Gastroesophageal sphincter (tissue), 4 donors: ENCODE results near the gene ZNF888. TPM values are rescaled to one million over a fixed set of nuclear protein-coding genes. Genes with fewer than 3 reads are reported as not detected.
"Not testable (repeated sequence)": the region's sequence is repeated elsewhere in the genome, so short reads cannot be mapped to it uniquely, and the experiment has no call there.

Experiments used
- ATAC-seq: fragments of 150-250 bp; one replicate; pipeline ENCODE4 v1.9.1; 2016; ENCODE audit warnings: mild to moderate bottlenecking, moderate library complexity
- H3K27ac ChIP-seq, 4 donors: fragments of 200-600 bp; sonication (generic) in 3 of 4; 1 replicate in 3 of 4; 2 replicates in 1 of 4; pipeline ENCODE4 v1.5.1; 2016 to 2019
- H3K27me3 ChIP-seq: fragments of 200-600 bp; sonication (generic); one replicate; pipeline ENCODE4 v1.5.1; 2019
- H3K36me3 ChIP-seq, 2 donors: fragments of 200-600 bp; sonication (generic); one replicate each; pipeline ENCODE4 v1.5.1; 2019; ENCODE audit warnings: control low read depth in 1 of 2
- H3K4me1 ChIP-seq, 3 donors: fragments of 200-600 bp; sonication (generic); 1 replicate in 2 of 3; 2 replicates in 1 of 3; pipeline ENCODE4 v1.5.1; 2016 to 2019; ENCODE audit warnings: control low read depth in 2 of 3
- H3K4me3 ChIP-seq, 2 donors: fragments of 200-600 bp; sonication (generic); one replicate each; pipeline ENCODE4 v1.5.1; 2019; ENCODE audit warnings: mild to moderate bottlenecking in 1 of 2, moderate library complexity in 1 of 2
- H3K9me3 ChIP-seq, 3 donors: fragments of 200-600 bp; sonication (generic); one replicate each; pipeline ENCODE4 v1.5.1; 2017 to 2019; ENCODE audit warnings: control low read depth in 2 of 3
- EP300 ChIP-seq: sonication (generic); formaldehyde crosslinking; IDR thresholded peaks from one replicate; pipeline ENCODE4 v1.6.1; 2017; ENCODE audit warnings: antibody characterized with exemption, mild to moderate bottlenecking
- POLR2A ChIP-seq, 2 donors: fragments of 450-650 bp; IDR thresholded peaks; one replicate each; pipeline ENCODE4 v1.6.1; 2017; ENCODE audit warnings: antibody characterized with exemption in 2 of 2, mild to moderate bottlenecking in 2 of 2, moderate library complexity in 1 of 2
- POLR2AphosphoS5 ChIP-seq: sonication (generic); formaldehyde crosslinking; IDR thresholded peaks from one replicate; pipeline ENCODE4 v1.6.1; 2017; ENCODE audit warnings: antibody characterized with exemption
- WGBS, 2 donors: methylation state at CpG; one replicate each; pipeline ENCODE4 v1.1.5; 2018; ENCODE audit warnings: low coverage in 1 of 2; 5-methylcytosine and 5-hydroxymethylcytosine counted together
- total RNA-seq, 4 donors: library from RNA; depleted of rRNA; stranded (reverse); fragments of >200 nt; gene quantifications; one replicate each; pipeline ENCODE4 v1.1.0, GENCODE V29; 2016
- TF ChIP-seq, protein P1 (sequence below), 4 experiments: fragments of 200-600 bp in 2 of 4; fragments of 450-650 bp in 2 of 4; sonication (generic) in 1 of 4; IDR thresholded peaks; one replicate each; pipeline ENCODE4 v1.5.1; 2017 to 2019; ENCODE audit warnings: antibody characterized with exemption in 4 of 4, mild to moderate bottlenecking in 2 of 4, moderate library complexity in 2 of 4

The ZNF888 gene
- total RNA-seq, 4 donors from 2014 or later: 2.6 to 4.1 (median 3.0) TPM

DNA sequence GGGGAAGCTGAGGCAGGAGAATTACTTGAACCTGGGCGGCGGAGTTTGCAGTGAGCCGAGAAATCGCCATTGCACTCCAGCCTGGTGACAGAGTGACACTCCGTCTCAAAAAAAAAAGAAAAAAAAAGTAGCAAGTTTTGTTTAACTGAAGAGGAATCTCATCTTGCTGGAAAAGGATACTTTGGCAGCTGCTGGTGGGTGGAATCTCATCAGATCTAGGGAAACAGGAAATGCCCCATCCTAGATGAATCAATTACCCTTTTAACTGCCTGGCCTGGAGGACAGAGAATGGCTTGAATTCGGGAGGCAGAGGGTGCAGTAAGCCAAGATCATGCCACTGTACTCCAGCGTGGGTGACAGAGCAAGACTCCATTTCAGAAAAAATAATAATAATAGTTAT lies 34.2 kb downstream of the ZNF888 start:
- H3K36me3 ChIP-seq: peaks cover 5 to 92% of the 10 kb centered on the region in 2 donors
- H3K4me3 ChIP-seq: no peak overlapping the region
- no peak overlapping the region for H3K27ac ChIP-seq
- no peaks in the 10 kb centered on the region for H3K9me3 ChIP-seq
- no peak for ATAC-seq
- no peaks in the 10 kb centered on the region for H3K27me3 ChIP-seq
- WGBS, 2 donors: 77 to 85% methylated on average over 7 of the region's 7 CpGs
- H3K4me1 ChIP-seq: no peaks in the 10 kb centered on the region
- no peak for TF ChIP-seq EP300
- no peak for TF ChIP-seq POLR2AphosphoS5
- TF ChIP-seq, protein P1, sequence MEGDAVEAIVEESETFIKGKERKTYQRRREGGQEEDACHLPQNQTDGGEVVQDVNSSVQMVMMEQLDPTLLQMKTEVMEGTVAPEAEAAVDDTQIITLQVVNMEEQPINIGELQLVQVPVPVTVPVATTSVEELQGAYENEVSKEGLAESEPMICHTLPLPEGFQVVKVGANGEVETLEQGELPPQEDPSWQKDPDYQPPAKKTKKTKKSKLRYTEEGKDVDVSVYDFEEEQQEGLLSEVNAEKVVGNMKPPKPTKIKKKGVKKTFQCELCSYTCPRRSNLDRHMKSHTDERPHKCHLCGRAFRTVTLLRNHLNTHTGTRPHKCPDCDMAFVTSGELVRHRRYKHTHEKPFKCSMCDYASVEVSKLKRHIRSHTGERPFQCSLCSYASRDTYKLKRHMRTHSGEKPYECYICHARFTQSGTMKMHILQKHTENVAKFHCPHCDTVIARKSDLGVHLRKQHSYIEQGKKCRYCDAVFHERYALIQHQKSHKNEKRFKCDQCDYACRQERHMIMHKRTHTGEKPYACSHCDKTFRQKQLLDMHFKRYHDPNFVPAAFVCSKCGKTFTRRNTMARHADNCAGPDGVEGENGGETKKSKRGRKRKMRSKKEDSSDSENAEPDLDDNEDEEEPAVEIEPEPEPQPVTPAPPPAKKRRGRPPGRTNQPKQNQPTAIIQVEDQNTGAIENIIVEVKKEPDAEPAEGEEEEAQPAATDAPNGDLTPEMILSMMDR (IDR thresholded peaks at IDR 0.05): no peak

DNA sequence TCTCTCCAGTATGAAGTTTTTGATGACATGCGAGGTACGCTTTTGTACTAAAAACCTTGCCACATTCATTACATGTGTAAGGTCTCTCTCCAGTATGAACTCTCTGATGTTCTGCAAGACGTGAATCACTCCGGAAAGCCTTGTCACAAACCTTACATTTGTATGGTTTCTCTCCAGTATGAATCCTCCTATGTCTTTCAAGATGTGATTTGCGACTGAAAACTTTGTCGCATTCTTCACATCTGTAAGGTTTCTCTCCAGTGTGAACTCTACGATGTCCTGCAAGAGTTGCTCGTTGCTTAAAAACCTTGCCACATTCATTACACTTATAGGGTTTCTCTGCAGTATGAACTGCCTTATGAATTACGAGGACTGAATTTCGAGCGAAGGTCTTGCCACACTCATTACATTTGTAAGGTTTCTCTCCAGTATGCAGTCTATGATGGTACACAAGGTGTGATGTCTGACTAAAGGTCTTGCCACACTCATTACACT lies 42.3 kb downstream of the ZNF888 start:
- ATAC-seq: no peak
- Histone ChIP-seq H3K27ac (no peak overlapping the region), H3K36me3 (peaks cover 8 to 86% of the 10 kb centered on the region in 2 donors), H3K4me1 (no peaks in the 10 kb centered on the region), H3K4me3 (no peak overlapping the region), H3K27me3 (no peaks in the 10 kb centered on the region), H3K9me3 (peaks cover 0 to 36% (median 0%) of the 10 kb centered on the region in 3 donors)
- TF ChIP-seq POLR2AphosphoS5: no peak
- TF ChIP-seq, protein P1 (IDR thresholded peaks at IDR 0.05): no peak
- TF ChIP-seq POLR2A (IDR thresholded peaks at IDR 0.05): no peak
- no peak for TF ChIP-seq EP300
- 87 to 90% methylated on average over 11 of the region's 11 CpGs for WGBS, 2 donors

DNA sequence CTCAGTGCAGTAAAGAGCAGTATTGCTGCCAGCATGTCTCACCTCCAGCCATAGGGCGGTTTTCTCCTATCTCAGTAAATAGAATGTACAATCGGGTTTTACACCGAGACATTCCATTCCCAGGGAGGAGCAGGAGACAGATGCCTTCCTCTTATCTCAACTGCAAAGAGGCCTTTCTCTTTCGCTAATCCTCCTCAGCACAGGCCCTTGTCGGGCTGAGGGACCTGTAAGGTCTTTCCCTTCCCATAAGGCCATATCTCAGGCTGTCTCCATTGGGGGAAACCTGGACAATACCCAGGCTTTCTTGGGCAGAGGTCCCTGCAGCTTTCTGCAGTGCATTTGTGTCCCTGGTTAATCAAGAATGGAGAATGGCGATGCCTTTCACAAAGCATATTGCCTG lies 50.2 kb downstream of the ZNF888 start:
- ATAC-seq, H3K4me1 ChIP-seq, H3K36me3 ChIP-seq, H3K27ac ChIP-seq, H3K4me3 ChIP-seq, H3K27me3 ChIP-seq, H3K9me3 ChIP-seq: not testable (repeated sequence)
- WGBS, 2 donors: 58 to 81% methylated on average over 2 to 4 of the region's 6 CpGs

DNA sequence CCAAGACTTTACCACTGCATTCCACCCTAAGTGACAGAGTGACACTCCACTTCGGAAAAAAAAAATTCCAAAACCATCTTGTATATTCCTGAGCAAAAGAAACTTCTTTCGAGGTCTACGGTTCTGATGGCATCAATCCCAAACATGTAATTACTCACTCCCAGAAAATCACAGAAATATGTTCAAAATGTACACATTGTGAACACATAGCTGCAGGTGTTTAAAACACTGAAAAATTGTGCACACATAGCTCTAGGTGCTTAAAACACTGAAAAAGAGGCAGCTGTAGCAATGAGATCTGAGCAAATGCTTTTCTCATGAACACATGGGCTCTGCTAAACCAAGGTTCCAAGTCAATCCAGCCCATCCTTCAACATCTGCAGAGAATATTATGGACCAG lies 51.8 kb downstream of the ZNF888 start:
- Histone ChIP-seq H3K36me3 (peaks cover 0 to 9% of the 10 kb centered on the region in 2 donors), H3K27me3 (no peaks in the 10 kb centered on the region), H3K9me3 (no peaks in the 10 kb centered on the region), H3K4me3 (no peak overlapping the region), H3K4me1 (no peaks in the 10 kb centered on the region), H3K27ac (no peak overlapping the region)
- no peak for ATAC-seq
- TF ChIP-seq POLR2AphosphoS5: no peak
- 86 to 89% methylated on average over 3 of the region's 3 CpGs for WGBS, 2 donors

DNA sequence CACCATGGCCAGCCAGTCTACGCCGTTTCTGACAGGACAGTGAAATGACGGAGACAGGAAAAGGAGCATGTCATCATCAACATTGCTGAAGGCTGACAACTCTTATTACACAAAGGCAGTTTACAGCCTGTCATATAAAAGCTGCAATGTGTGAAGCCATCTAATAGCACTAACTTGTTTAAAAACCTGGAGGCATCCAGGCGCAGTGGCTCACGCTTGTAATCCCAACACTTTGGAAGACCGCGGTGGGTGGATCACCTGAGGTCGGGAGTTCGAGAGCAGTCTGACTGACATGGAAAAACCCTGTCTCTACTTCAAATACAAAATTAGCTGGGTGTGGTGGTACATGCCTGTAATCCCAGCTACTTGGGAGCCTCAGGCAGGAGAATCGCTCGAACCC lies 55.2 kb downstream of the ZNF888 start:
- not testable (repeated sequence) for H3K27me3 ChIP-seq

DNA sequence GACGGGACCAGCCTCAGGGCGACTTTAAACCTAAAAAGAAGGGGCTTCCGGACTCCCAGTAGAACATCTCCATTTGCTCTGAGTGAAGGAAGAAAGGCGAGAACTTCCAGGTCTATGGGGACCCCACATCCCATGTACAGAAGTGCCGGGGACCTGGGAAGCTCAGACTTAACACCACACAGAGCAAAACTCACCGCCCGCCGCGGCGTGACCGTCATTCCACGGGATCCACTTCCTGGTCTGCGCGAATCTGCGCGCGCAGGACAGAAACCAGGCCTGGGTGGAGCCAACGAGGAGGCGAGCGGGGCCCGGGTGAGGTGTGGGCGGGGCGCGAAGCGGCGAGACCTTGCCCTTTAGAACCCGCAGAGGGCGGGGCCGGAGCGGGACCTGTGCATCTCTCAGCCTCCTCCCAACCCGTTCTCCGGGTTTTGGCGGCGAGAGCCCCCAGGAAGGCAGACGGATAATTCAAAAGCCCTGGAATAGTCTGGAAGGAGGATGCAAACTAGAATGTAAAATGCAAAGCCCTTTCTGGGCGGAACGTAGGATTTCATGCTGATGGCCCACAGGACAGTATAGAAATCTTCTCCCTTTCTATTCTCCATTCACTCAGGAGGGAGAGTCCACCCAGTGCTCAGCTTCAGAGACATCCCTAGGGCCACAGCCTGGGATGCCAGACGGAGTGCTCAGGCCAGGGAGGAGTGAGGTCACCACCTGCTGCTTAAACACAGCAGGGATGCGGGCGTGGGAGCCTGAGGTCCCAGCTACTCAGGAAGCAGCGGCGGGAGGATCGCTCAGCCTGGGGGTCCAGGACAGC lies 65.6 kb downstream of the ZNF888 start, which contains the start of gene ZNF468:
ZNF468 (minus strand) TSS at position 242 of the 814 bp plus-strand sequence. CDS start 3,347 bp downstream, outside the sequence.
- peak within 1 kb of the TSS; percentile 7 to 79 (median 78) for H3K27ac ChIP-seq
- WGBS, 2 donors: 0% methylated on average over 5 of the region's 43 CpGs
- peak; percentile 99 for ATAC-seq

More for the DNA sequence above, 55.2 kb downstream of the ZNF888 start:
- H3K27ac ChIP-seq, H3K4me3 ChIP-seq, H3K4me1 ChIP-seq, H3K9me3 ChIP-seq, H3K36me3 ChIP-seq, ATAC-seq: not testable (repeated sequence)
- WGBS, 2 donors: 76 to 100% methylated on average over 2 to 7 of the region's 11 CpGs

DNA sequence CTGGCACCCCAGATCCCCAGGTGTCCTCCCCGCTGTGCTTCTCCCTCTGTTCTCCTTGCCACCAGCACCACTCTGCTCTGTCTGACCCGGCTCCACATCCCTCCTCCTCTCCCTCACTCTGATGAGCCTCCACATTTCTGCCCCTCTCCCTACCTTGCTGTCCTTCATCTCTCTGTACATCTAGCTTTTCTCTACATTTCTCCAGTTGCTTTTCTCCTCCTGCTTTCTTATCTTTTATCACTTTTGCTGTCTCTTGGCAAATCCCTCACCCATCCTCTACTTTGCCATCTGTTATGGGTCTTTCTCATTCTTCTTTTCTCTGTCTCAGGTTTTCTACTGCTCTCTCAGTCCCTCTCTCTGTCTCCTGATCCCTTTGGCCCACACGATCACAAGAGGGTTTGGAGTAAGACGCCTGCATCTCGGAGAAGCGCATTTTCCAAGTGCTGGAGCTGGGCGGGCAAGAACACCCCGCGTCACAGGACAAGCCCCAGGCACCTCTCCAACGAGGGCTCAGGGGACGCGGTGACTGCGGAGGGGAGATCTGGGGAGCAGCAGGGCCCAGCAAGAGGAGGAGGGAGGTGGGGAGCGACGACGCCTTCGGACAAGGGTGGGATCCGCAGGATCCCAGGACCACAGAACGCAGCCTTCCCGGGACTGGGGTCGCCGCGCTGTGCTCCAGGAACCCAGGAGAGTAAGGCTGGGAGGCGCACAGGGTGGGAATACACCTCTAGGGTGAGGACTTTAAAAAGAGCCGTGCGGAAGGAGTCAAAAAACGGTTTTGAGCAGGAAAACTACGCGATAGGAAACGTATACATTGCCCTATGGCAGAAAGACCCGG lies 66.5 kb downstream of the ZNF888 start:
- peaks cover 0 to 26% of the 10 kb centered on the region in 2 donors for H3K36me3 ChIP-seq
- H3K27ac ChIP-seq: peak overlapping the region; percentile 7 to 79 (median 78)
- WGBS, 2 donors: 3 to 10% methylated on average over 10 to 16 of the region's 31 CpGs

More for the DNA sequence above, 65.6 kb downstream of the ZNF888 start, which contains the start of gene ZNF468:
- peaks cover 0 to 20% (median 0%) of the 10 kb centered on the region in 3 donors for H3K4me1 ChIP-seq
- peaks cover 0 to 18% of the 10 kb centered on the region in 2 donors for H3K36me3 ChIP-seq
- H3K9me3 ChIP-seq, H3K27me3 ChIP-seq: not testable (repeated sequence)
- peak within 1 kb of the TSS; percentile 47 to 65 for H3K4me3 ChIP-seq
- TF ChIP-seq POLR2A (IDR thresholded peaks at IDR 0.05) (peak; percentile 65 to 67), POLR2AphosphoS5 (peak; percentile 72)

More for the DNA sequence above, 66.5 kb downstream of the ZNF888 start:
- ATAC-seq: peak; percentile 29
- not testable (repeated sequence) for H3K9me3 ChIP-seq, H3K27me3 ChIP-seq
- peak overlapping the region; percentile 47 to 65 for H3K4me3 ChIP-seq
- H3K4me1 ChIP-seq: peaks cover 0 to 20% (median 0%) of the 10 kb centered on the region in 3 donors
